ENCODE measurements around the gene CHID1. TPM values are rescaled to one million over a fixed set of nuclear protein-coding genes. Genes with fewer than 3 reads are reported as not detected.

The CHID1 gene
- total and polyA plus RNA-seq, 2 experiments from 2014 or later: 54.1 to 67.3 TPM

DNA sequence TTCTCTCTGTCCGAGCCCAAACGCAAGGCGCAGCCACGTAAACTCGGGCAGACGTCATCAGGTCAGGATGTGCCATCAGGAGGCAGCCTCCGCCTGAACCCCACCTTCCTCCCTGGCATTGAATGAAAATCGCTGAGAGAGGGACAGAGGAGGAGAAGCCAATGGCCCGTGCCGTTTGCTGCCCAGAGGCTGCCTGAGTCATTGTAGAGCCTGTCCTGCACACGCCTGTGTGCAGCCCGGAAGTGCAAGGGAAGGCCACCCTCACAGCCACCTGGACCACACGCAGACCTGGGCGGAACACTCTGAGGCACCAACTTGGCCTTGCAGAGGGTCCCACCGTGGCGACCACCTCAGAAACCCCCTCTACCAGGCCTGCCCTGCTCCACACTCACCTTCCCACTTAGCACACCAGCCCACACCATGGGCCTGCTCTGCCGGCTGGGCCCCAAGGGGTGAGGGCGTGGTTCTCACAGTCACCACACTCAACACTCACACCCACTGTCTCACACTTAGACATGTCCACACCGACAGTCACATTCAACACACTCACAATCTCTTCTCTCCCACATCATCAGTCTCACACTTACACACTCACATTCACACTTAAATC, 9.1 kb downstream of the CHID1 start (continued):
- TF ChIP-seq EZH2phosphoT487 (IDR thresholded peaks at IDR 0.05; ENCODE audit: unreplicated experiment): no peak
- TF ChIP-seq POLR2AphosphoS5 (IDR thresholded peaks at IDR 0.05; ENCODE audit: low read depth): no peak
- TF ChIP-seq STAT1 (IDR thresholded peaks at IDR 0.05; ENCODE audit: unreplicated experiment): no peak
- TF ChIP-seq, protein P1, sequence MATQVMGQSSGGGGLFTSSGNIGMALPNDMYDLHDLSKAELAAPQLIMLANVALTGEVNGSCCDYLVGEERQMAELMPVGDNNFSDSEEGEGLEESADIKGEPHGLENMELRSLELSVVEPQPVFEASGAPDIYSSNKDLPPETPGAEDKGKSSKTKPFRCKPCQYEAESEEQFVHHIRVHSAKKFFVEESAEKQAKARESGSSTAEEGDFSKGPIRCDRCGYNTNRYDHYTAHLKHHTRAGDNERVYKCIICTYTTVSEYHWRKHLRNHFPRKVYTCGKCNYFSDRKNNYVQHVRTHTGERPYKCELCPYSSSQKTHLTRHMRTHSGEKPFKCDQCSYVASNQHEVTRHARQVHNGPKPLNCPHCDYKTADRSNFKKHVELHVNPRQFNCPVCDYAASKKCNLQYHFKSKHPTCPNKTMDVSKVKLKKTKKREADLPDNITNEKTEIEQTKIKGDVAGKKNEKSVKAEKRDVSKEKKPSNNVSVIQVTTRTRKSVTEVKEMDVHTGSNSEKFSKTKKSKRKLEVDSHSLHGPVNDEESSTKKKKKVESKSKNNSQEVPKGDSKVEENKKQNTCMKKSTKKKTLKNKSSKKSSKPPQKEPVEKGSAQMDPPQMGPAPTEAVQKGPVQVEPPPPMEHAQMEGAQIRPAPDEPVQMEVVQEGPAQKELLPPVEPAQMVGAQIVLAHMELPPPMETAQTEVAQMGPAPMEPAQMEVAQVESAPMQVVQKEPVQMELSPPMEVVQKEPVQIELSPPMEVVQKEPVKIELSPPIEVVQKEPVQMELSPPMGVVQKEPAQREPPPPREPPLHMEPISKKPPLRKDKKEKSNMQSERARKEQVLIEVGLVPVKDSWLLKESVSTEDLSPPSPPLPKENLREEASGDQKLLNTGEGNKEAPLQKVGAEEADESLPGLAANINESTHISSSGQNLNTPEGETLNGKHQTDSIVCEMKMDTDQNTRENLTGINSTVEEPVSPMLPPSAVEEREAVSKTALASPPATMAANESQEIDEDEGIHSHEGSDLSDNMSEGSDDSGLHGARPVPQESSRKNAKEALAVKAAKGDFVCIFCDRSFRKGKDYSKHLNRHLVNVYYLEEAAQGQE (IDR thresholded peaks at IDR 0.05; ENCODE audit: unreplicated experiment): no peak
- TF ChIP-seq, protein P2, sequence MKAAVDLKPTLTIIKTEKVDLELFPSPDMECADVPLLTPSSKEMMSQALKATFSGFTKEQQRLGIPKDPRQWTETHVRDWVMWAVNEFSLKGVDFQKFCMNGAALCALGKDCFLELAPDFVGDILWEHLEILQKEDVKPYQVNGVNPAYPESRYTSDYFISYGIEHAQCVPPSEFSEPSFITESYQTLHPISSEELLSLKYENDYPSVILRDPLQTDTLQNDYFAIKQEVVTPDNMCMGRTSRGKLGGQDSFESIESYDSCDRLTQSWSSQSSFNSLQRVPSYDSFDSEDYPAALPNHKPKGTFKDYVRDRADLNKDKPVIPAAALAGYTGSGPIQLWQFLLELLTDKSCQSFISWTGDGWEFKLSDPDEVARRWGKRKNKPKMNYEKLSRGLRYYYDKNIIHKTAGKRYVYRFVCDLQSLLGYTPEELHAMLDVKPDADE (IDR thresholded peaks at IDR 0.05): no peak
- TF ChIP-seq EZH2 (IDR thresholded peaks at IDR 0.05; ENCODE audit: low read depth, unreplicated experiment): no peak
- TF ChIP-seq ZNF114 (CRISPR knock-in tag; IDR thresholded peaks at IDR 0.05): no peak

DNA sequence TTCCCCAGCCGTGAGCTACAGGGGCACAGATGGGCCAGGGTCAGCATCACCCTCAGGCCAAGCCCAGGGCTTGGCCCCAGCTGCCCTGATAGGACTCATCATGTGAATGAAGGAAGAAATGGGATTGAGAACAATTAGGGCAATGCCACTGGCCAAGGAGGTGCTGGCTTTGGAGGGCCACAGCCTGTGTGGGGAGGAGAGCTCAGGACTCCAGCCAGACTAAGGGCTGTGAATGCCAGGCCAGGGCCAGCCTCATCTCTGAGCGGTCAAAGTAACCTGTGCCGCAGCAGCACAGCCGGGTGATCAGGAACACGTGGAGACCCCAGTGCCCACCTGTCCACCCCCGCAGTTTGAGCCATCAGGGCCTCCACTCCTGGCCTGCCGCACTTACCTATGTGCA, 10.1 kb downstream of the CHID1 start:
- Mint-ChIP-seq H3K4me3 (no peak overlapping the region), H3K27me3 (ENCODE audit: insufficient read depth, low read depth, poor library complexity) (peaks cover 2% of the 10 kb centered on the region), H3K27ac (no peak overlapping the region), H3K9me3 (no peaks in the 10 kb centered on the region), H3K4me1 (no peaks in the 10 kb centered on the region; the same call in 2 of the 3 replicates), H3K36me3 (ENCODE audit: low read depth) (peaks cover 53% of the 10 kb centered on the region)
- Histone ChIP-seq H3F3A (replicated peaks; ENCODE audit: low read depth) (no peaks in the 10 kb centered on the region), H3K27ac (ENCODE audit: low read depth) (no peak overlapping the region), H3K36me3 (ENCODE audit: insufficient read depth) (peaks cover 6% of the 10 kb centered on the region), H2AFZ (no peak overlapping the region), H4K20me1 (replicated peaks; ENCODE audit: insufficient read depth) (peaks cover 4% of the 10 kb centered on the region), H3K9me2 (ENCODE audit: insufficient read depth) (no peaks in the 10 kb centered on the region), H3K79me2 (replicated peaks; ENCODE audit: insufficient read depth) (peaks cover 4% of the 10 kb centered on the region; the same call in 1 of the 2 replicates), H3K4me2 (no peak overlapping the region), H3K4me3 (no peak overlapping the region), H3K27me3 (ENCODE audit: insufficient read depth) (no peaks in the 10 kb centered on the region), H3K4me1 (ENCODE audit: insufficient read depth) (no peaks in the 10 kb centered on the region)
- no peak for ATAC-seq
- DNase-seq (ENCODE audit: low spot score): no peak
- TF ChIP-seq STAT1 (IDR thresholded peaks at IDR 0.05; ENCODE audit: unreplicated experiment) (no peak), NANOG (IDR thresholded peaks at IDR 0.05; ENCODE audit: borderline replicate concordance) (no peak), CREB1 (CRISPR knock-in tag; IDR thresholded peaks at IDR 0.05; ENCODE audit: low read depth) (no peak), EZH2 (IDR thresholded peaks at IDR 0.05; ENCODE audit: low read depth, unreplicated experiment) (no peak), JUNB (IDR thresholded peaks at IDR 0.05; ENCODE audit: unreplicated experiment) (no peak), ZNF331 (CRISPR knock-in tag; IDR thresholded peaks at IDR 0.05; ENCODE audit: low read depth) (no peak)
- TF ChIP-seq, protein P1 (IDR thresholded peaks at IDR 0.05; ENCODE audit: unreplicated experiment): no peak

Data from GM23338 (cell line).